Measurements from ENCODE around the gene UBE3B.

DNA sequence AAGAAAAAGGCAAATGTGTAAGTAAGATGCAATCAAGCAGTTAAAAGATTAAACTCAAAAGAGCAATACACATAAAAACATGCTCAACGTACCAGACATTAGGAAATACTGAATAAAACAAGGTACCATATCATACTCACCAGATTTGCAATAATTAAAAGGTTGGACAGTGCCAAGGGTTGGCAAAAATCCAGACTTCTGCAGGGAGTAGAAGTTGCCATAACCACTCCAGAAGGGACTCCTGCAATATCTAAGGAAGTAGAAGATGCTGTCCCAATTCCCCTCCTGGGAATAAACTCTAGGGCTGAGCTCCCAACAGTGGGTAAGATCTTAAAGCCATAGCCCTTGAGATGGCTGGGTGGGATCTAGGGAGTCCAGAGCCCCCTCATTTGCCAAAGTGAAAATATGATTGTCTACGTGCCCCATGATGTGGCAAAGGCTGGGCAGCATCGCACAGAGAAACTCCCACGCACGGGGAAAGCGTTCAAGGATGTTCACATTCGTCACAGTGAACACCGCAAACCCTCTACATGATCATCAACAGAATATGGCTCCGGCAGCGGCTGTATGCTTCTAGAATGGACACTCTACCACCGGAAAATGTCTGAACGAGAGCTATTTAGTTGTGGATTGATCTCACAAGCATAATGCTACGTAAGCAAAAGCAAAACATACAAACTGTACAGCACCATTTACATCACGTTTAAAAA is 12.6 kb upstream of the UBE3B start:
- no peak for TF ChIP-seq POLR2A (IDR thresholded peaks at IDR 0.05)
- TF ChIP-seq, protein P1, sequence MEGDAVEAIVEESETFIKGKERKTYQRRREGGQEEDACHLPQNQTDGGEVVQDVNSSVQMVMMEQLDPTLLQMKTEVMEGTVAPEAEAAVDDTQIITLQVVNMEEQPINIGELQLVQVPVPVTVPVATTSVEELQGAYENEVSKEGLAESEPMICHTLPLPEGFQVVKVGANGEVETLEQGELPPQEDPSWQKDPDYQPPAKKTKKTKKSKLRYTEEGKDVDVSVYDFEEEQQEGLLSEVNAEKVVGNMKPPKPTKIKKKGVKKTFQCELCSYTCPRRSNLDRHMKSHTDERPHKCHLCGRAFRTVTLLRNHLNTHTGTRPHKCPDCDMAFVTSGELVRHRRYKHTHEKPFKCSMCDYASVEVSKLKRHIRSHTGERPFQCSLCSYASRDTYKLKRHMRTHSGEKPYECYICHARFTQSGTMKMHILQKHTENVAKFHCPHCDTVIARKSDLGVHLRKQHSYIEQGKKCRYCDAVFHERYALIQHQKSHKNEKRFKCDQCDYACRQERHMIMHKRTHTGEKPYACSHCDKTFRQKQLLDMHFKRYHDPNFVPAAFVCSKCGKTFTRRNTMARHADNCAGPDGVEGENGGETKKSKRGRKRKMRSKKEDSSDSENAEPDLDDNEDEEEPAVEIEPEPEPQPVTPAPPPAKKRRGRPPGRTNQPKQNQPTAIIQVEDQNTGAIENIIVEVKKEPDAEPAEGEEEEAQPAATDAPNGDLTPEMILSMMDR (IDR thresholded peaks at IDR 0.05): no peak

Measured in lower leg skin (tissue), 3 donors.